Gastroesophageal sphincter (tissue), 4 donors: ENCODE measurements around the gene RAB19. TPM values are rescaled to one million over a fixed set of nuclear protein-coding genes. Genes with fewer than 3 reads are reported as not detected.
"Not testable (repeated sequence)": the region's sequence is repeated elsewhere in the genome, so short reads cannot be mapped to it uniquely, and the experiment has no call there.

Experiments used
- ATAC-seq: fragments of 150-250 bp; one replicate; pipeline ENCODE4 v1.9.1; 2016; ENCODE audit warnings: mild to moderate bottlenecking, moderate library complexity
- H3K27ac ChIP-seq, 4 donors: fragments of 200-600 bp; sonication (generic) in 3 of 4; 1 replicate in 3 of 4; 2 replicates in 1 of 4; pipeline ENCODE4 v1.5.1; 2016 to 2019
- H3K27me3 ChIP-seq: fragments of 200-600 bp; sonication (generic); one replicate; pipeline ENCODE4 v1.5.1; 2019
- H3K36me3 ChIP-seq, 2 donors: fragments of 200-600 bp; sonication (generic); one replicate each; pipeline ENCODE4 v1.5.1; 2019; ENCODE audit warnings: control low read depth in 1 of 2
- H3K4me1 ChIP-seq, 3 donors: fragments of 200-600 bp; sonication (generic); 1 replicate in 2 of 3; 2 replicates in 1 of 3; pipeline ENCODE4 v1.5.1; 2016 to 2019; ENCODE audit warnings: control low read depth in 2 of 3
- H3K4me3 ChIP-seq, 2 donors: fragments of 200-600 bp; sonication (generic); one replicate each; pipeline ENCODE4 v1.5.1; 2019; ENCODE audit warnings: mild to moderate bottlenecking in 1 of 2, moderate library complexity in 1 of 2
- H3K9me3 ChIP-seq, 3 donors: fragments of 200-600 bp; sonication (generic); one replicate each; pipeline ENCODE4 v1.5.1; 2017 to 2019; ENCODE audit warnings: control low read depth in 2 of 3
- CTCF ChIP-seq, 4 experiments: fragments of 200-600 bp in 2 of 4; fragments of 450-650 bp in 2 of 4; sonication (generic) in 1 of 4; IDR thresholded peaks; one replicate each; pipeline ENCODE4 v1.5.1; 2017 to 2019; ENCODE audit warnings: antibody characterized with exemption in 4 of 4, mild to moderate bottlenecking in 2 of 4, moderate library complexity in 2 of 4
- EP300 ChIP-seq: sonication (generic); formaldehyde crosslinking; IDR thresholded peaks from one replicate; pipeline ENCODE4 v1.6.1; 2017; ENCODE audit warnings: antibody characterized with exemption, mild to moderate bottlenecking
- POLR2A ChIP-seq, 2 donors: fragments of 450-650 bp; IDR thresholded peaks; one replicate each; pipeline ENCODE4 v1.6.1; 2017; ENCODE audit warnings: antibody characterized with exemption in 2 of 2, mild to moderate bottlenecking in 2 of 2, moderate library complexity in 1 of 2
- POLR2AphosphoS5 ChIP-seq: sonication (generic); formaldehyde crosslinking; IDR thresholded peaks from one replicate; pipeline ENCODE4 v1.6.1; 2017; ENCODE audit warnings: antibody characterized with exemption
- WGBS, 2 donors: methylation state at CpG; one replicate each; pipeline ENCODE4 v1.1.5; 2018; ENCODE audit warnings: low coverage in 1 of 2; 5-methylcytosine and 5-hydroxymethylcytosine counted together
- total RNA-seq, 4 donors: library from RNA; depleted of rRNA; stranded (reverse); fragments of >200 nt; gene quantifications; one replicate each; pipeline ENCODE4 v1.1.0, GENCODE V29; 2016

Gene RAB19
- total RNA-seq, 4 donors from 2014 or later, result not detected

- ATAC-seq, result no peak
- Histone ChIP-seq H3K9me3 (no peaks in the 10 kb centered on the region), H3K36me3 (no peaks in the 10 kb centered on the region), H3K27ac (no peak overlapping the region), H3K27me3 (peaks cover 38% of the 10 kb centered on the region), H3K4me3 (no peak overlapping the region), H3K4me1 (peaks cover 0 to 19% (median 0%) of the 10 kb centered on the region in 3 donors)
- WGBS, 2 donors, result 62 to 83% methylated on average over 2 of the region's 2 CpGs
- TF ChIP-seq CTCF (IDR thresholded peaks at IDR 0.05), result no peak
- TF ChIP-seq POLR2AphosphoS5, result no peak
- no peak for TF ChIP-seq EP300
- TF ChIP-seq POLR2A (IDR thresholded peaks at IDR 0.05), result no peak
Measured at GRCh38 chr7:140402178-140402835, 1.6 kb upstream of the RAB19 start.

- 32 to 80% methylated on average over 1 to 3 of the region's 3 CpGs for WGBS, 2 donors
- Histone ChIP-seq H3K27me3 (peaks cover 38% of the 10 kb centered on the region), H3K4me3 (peak overlapping the region in 1 of 2 donors; percentile 33), H3K36me3 (no peaks in the 10 kb centered on the region), H3K4me1 (peaks cover 0 to 8% (median 0%) of the 10 kb centered on the region in 3 donors), H3K9me3 (no peaks in the 10 kb centered on the region), H3K27ac (no peak overlapping the region)
- no peak for ATAC-seq
- TF ChIP-seq CTCF (IDR thresholded peaks at IDR 0.05), result no peak
- no peak for TF ChIP-seq POLR2AphosphoS5
- TF ChIP-seq EP300, result no peak
- TF ChIP-seq POLR2A (IDR thresholded peaks at IDR 0.05), result no peak
Measured at GRCh38 chr7:140404565-140405065, 757 bp downstream of the RAB19 start.

- H3K4me3 ChIP-seq, result no peak overlapping the region
- H3K36me3 ChIP-seq, result no peaks in the 10 kb centered on the region
- TF ChIP-seq EP300 (no peak), CTCF (IDR thresholded peaks at IDR 0.05) (no peak), POLR2AphosphoS5 (no peak), POLR2A (IDR thresholded peaks at IDR 0.05) (no peak)
- peaks cover 10% of the 10 kb centered on the region for H3K27me3 ChIP-seq
- ATAC-seq, result no peak
- H3K4me1 ChIP-seq, result no peaks in the 10 kb centered on the region
- no peaks in the 10 kb centered on the region for H3K9me3 ChIP-seq
- no peak overlapping the region for H3K27ac ChIP-seq
- 83 to 91% methylated on average over 1 to 3 of the region's 3 CpGs for WGBS, 2 donors
Measured at GRCh38 chr7:140415361-140415760, 11.5 kb downstream of the RAB19 start.

GRCh38 chr7:140415816-140416215 is 12.0 kb downstream of the RAB19 start:
- H3K4me1 ChIP-seq, H3K9me3 ChIP-seq, H3K36me3 ChIP-seq, ATAC-seq, H3K4me3 ChIP-seq, H3K27ac ChIP-seq: not testable (repeated sequence)
- H3K27me3 ChIP-seq, result peaks cover 10% of the 10 kb centered on the region
- WGBS, 2 donors, result 86% methylated on average over 7 of the region's 9 CpGs; no CpG with 5 or more reads in 1 of the 2 donors

- no peaks in the 10 kb centered on the region for H3K4me1 ChIP-seq
- no peak overlapping the region for H3K27ac ChIP-seq
- 67 to 80% methylated on average over 1 to 2 of the region's 8 CpGs for WGBS, 2 donors
- TF ChIP-seq CTCF (IDR thresholded peaks at IDR 0.05), result no peak
- TF ChIP-seq POLR2A (IDR thresholded peaks at IDR 0.05), result no peak
- no peak for TF ChIP-seq POLR2AphosphoS5
- no peak for TF ChIP-seq EP300
- no peak for ATAC-seq
- no peaks in the 10 kb centered on the region for H3K36me3 ChIP-seq
- peaks cover 10% of the 10 kb centered on the region for H3K27me3 ChIP-seq
- H3K4me3 ChIP-seq, result no peak overlapping the region
- H3K9me3 ChIP-seq, result no peaks in the 10 kb centered on the region
Measured at GRCh38 chr7:140416560-140416959, 12.7 kb downstream of the RAB19 start.
